ENCODE data around the gene NPM1. TPM values are rescaled to one million over a fixed set of nuclear protein-coding genes. Genes with fewer than 3 reads are reported as not detected.

Gene NPM1
- total and polyA plus RNA-seq, 8 donors = 289 to 3,788 (median 712) TPM

DNA sequence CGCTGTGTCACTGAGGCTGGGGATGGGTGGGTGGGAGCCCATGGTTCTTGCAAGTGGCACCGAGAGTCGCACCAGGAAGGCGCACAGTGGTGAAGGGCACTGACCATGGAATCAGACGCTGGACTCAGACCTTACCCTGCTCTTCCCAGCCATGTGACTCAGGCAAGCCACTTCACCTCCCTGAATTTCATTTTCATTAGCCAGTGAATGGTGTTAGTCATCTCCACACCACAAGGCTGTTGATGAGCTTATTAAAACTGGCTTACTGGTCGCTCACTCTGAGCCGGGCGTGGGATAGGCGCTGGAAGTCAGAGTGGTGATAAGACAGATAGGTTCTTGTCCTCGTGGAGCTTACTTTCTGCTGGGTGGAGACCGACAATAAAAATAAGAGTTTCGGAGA is 56.9 kb downstream of the NPM1 start:
- no peak overlapping the region for H3K27ac ChIP-seq
- 91 to 96% (median 94%) methylated on average over 12 of the region's 12 CpGs for WGBS, 5 donors
- no peak for TF ChIP-seq EP300 (IDR thresholded peaks at IDR 0.05)
- TF ChIP-seq POLR2A (IDR thresholded peaks at IDR 0.05) = no peak
- TF ChIP-seq, protein P1, sequence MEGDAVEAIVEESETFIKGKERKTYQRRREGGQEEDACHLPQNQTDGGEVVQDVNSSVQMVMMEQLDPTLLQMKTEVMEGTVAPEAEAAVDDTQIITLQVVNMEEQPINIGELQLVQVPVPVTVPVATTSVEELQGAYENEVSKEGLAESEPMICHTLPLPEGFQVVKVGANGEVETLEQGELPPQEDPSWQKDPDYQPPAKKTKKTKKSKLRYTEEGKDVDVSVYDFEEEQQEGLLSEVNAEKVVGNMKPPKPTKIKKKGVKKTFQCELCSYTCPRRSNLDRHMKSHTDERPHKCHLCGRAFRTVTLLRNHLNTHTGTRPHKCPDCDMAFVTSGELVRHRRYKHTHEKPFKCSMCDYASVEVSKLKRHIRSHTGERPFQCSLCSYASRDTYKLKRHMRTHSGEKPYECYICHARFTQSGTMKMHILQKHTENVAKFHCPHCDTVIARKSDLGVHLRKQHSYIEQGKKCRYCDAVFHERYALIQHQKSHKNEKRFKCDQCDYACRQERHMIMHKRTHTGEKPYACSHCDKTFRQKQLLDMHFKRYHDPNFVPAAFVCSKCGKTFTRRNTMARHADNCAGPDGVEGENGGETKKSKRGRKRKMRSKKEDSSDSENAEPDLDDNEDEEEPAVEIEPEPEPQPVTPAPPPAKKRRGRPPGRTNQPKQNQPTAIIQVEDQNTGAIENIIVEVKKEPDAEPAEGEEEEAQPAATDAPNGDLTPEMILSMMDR (IDR thresholded peaks at IDR 0.05) = no peak
- no peak for TF ChIP-seq POLR2AphosphoS5 (IDR thresholded peaks at IDR 0.05)
- H3K4me1 ChIP-seq = no peaks in the 10 kb centered on the region
- H3K27me3 ChIP-seq = no peaks in the 10 kb centered on the region
- intact Hi-C loops (cut with DNase I; ENCODE audit: low total_unique reads) = no loop called here
- no peak overlapping the region for H3K4me3 ChIP-seq
- no peaks in the 10 kb centered on the region for H3K9me3 ChIP-seq
- DNase-seq = no peak
- H3K36me3 ChIP-seq = no peaks in the 10 kb centered on the region

DNA sequence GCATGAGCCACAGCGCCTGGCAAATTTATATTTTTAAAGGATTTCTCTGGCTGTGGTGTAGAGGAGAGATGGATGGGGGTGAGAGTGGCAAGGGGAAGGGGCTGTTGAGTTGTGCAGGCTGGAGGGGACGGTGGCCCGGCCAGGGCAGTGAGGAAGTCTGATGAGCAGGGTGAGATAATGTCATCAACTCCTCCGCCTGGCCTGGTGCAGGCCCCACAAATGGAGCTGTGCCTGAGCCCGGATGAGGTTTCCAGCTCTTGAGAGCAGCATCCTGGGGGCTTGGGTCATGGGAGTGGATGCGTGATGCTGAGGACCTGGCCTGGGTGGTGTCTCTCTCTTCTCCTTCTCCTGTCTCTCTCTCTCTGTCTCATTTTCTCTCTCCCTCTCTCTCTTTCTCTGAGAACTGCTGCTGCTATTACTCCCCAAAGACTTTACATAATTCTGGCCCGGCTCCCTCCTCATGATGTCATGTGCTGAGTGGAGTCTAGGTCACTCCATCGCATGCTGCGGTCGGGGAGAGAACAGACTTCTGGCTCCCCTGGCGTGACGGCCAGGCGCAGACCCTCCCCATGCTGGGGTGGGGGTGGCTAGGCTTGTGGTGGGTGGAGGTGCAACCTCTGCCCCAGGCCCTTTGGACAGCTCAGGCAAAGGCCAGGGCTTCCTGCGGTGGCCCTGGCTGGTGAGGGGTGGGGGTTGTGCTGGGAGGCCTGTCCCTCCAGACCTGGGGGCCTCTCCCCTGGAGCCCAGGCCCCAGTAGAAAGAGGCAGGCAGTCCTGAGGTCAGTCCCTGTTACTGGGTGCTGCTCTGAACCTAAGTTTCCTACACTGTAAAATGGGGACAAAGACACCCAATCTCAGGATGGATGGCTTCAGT is 58.2 kb downstream of the NPM1 start:
- 68 to 88% (median 86%) methylated on average over 13 to 14 of the region's 14 CpGs for WGBS, 5 donors

DNA sequence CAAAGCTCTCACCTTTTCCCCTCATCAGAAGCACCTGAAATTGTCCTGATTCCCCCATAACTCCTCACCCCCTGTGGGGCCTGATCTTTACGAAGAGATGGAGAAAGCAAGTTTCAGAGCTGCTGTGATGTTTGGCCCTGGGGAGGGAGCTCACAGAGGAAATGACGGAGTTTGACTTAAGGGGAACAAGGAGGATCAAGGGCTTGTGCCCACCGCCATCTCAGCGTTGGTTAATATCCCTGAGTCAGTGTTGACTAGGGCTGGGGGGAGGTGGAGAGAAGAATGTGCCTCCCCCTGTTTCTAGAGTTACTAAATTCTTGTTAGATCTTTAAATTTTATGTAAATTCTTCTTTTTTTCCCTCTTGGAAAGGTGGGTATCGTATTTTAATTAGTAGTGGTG is 59.6 kb downstream of the NPM1 start:
- no peak for TF ChIP-seq EP300 (IDR thresholded peaks at IDR 0.05)
- TF ChIP-seq POLR2A (IDR thresholded peaks at IDR 0.05) = no peak
- no peak for TF ChIP-seq POLR2AphosphoS5 (IDR thresholded peaks at IDR 0.05)
- TF ChIP-seq, protein P1 (IDR thresholded peaks at IDR 0.05) = no peak
- 91 to 94% (median 93%) methylated on average over 5 of the region's 5 CpGs for WGBS, 5 donors
- intact Hi-C loops (cut with DNase I; ENCODE audit: low total_unique reads) = no loop called here

More for the DNA sequence above, 58.2 kb downstream of the NPM1 start:
- H3K27ac ChIP-seq = no peak overlapping the region
- TF ChIP-seq, protein P1 (IDR thresholded peaks at IDR 0.05) = no peak
- no peak for TF ChIP-seq EP300 (IDR thresholded peaks at IDR 0.05)
- no peak for TF ChIP-seq POLR2A (IDR thresholded peaks at IDR 0.05)
- TF ChIP-seq POLR2AphosphoS5 (IDR thresholded peaks at IDR 0.05) = no peak
- peaks cover 0 to 13% (median 5%) of the 10 kb centered on the region in 3 donors for H3K27me3 ChIP-seq
- H3K4me1 ChIP-seq = peaks cover 3 to 10% (median 7%) of the 10 kb centered on the region in 4 donors
- H3K4me3 ChIP-seq = no peak overlapping the region
- intact Hi-C loops (cut with DNase I; ENCODE audit: low total_unique reads) = no loop called here
- H3K36me3 ChIP-seq = no peaks in the 10 kb centered on the region
- H3K9me3 ChIP-seq = no peaks in the 10 kb centered on the region
- peak in 1 of 2 donors; percentile 84 for DNase-seq

DNA sequence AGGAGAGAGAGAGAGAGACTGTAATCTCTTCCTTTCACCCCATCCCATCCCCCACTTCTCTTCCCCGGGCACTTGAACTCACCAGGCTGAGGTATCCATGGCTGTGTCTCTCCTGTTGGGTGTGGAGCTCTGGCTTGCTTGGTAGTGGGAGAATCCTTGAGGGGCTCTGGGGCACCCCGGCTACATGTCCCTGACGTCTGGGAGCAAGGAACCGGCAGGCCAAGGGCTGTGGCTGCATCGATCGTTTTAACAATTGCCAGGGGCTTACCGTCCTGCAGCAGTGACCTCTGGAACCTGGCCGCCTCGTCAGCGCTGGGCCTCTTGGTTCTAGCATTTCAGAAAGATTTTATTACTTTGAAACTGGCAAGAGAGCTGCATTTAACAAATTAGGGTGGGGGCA is 61.8 kb downstream of the NPM1 start:
- H3K4me1 ChIP-seq = peaks cover 7 to 17% (median 11%) of the 10 kb centered on the region in 4 donors
- no peaks in the 10 kb centered on the region for H3K36me3 ChIP-seq
- intact Hi-C loops (cut with DNase I; ENCODE audit: low total_unique reads) = no loop called here
- DNase-seq = no peak
- no peak for TF ChIP-seq POLR2AphosphoS5 (IDR thresholded peaks at IDR 0.05)
- TF ChIP-seq EP300 (IDR thresholded peaks at IDR 0.05) = no peak
- TF ChIP-seq, protein P1 (IDR thresholded peaks at IDR 0.05) = no peak
- no peak for TF ChIP-seq POLR2A (IDR thresholded peaks at IDR 0.05)
- WGBS, 5 donors = 89 to 92% (median 91%) methylated on average over 10 of the region's 10 CpGs
- H3K27ac ChIP-seq = no peak overlapping the region
- H3K4me3 ChIP-seq = no peak overlapping the region
- H3K27me3 ChIP-seq = peaks cover 0 to 23% (median 6%) of the 10 kb centered on the region in 3 donors
- no peaks in the 10 kb centered on the region for H3K9me3 ChIP-seq

More for the DNA sequence above, 59.6 kb downstream of the NPM1 start:
- no peaks in the 10 kb centered on the region for H3K36me3 ChIP-seq
- DNase-seq = no peak
- peaks cover 0 to 23% (median 6%) of the 10 kb centered on the region in 3 donors for H3K27me3 ChIP-seq
- H3K27ac ChIP-seq = no peak overlapping the region
- H3K4me1 ChIP-seq = peaks cover 7 to 17% (median 11%) of the 10 kb centered on the region in 4 donors
- no peak overlapping the region for H3K4me3 ChIP-seq
- H3K9me3 ChIP-seq = no peaks in the 10 kb centered on the region
